SK-N-SH treated with all-trans-retinoic acid at 6 μM for 48 hours (cell line): ENCODE data around the gene NCK2.

Source experiments
- ATAC-seq: fragments of 200-7000 bp; cut with Tn5 transposase; 3 replicates; pipeline ENCODE4 v1.9.1; 2020; ENCODE audit warnings: mild to moderate bottlenecking, moderate library complexity
- ARNTL ChIP-seq: fragments of 450-650 bp; formaldehyde crosslinking; IDR thresholded peaks from 2 replicates; pipeline ENCODE4 v1.5.0; 2020; ENCODE audit warnings: low read depth, mild to moderate bottlenecking, moderate library complexity, borderline replicate concordance
- BACH2 ChIP-seq: fragments of 250-450 bp; sonication (Bioruptor Pico); IDR thresholded peaks from 2 replicates; pipeline ENCODE4 v1.9.0; 2021; ENCODE audit warnings: mild to moderate bottlenecking, borderline replicate concordance
- ESRRG ChIP-seq: fragments of 250-450 bp; sonication (Bioruptor Pico); IDR thresholded peaks from 2 replicates; pipeline ENCODE4 v1.6.1; 2021; ENCODE audit warnings: mild to moderate bottlenecking
- GLIS3 ChIP-seq: fragments of 250-450 bp; sonication (Bioruptor Pico); IDR thresholded peaks from 2 replicates; pipeline ENCODE4 v1.5.0; 2020; ENCODE audit warnings: mild to moderate bottlenecking, moderate library complexity
- ISL1 ChIP-seq: fragments of 250-450 bp; sonication (Bioruptor Pico); IDR thresholded peaks from 2 replicates; pipeline ENCODE4 v2.1.2; 2022; ENCODE audit warnings: mild to moderate bottlenecking, moderate library complexity
- OSR1 ChIP-seq: fragments of 250-450 bp; sonication (Bioruptor Pico); IDR thresholded peaks from 2 replicates; pipeline ENCODE4 v1.8.0; 2022; ENCODE audit warnings: moderate library complexity, mild to moderate bottlenecking, inconsistent platforms
- PPARA ChIP-seq: fragments of 250-450 bp; sonication (Bioruptor Pico); IDR thresholded peaks from 2 replicates; pipeline ENCODE4 v1.5.0; 2020; ENCODE audit warnings: mild to moderate bottlenecking, borderline replicate concordance
- SNAI2 ChIP-seq: fragments of 250-450 bp; sonication (Bioruptor Pico); IDR thresholded peaks from 2 replicates; pipeline ENCODE4 v1.5.0; 2020; ENCODE audit warnings: mild to moderate bottlenecking, moderate library complexity
- TCF4 ChIP-seq: fragments of 250-450 bp; sonication (Bioruptor Pico); IDR thresholded peaks from 2 replicates; pipeline ENCODE4 v1.8.0; 2021; ENCODE audit warnings: mild to moderate bottlenecking, moderate library complexity, borderline replicate concordance
- TOX ChIP-seq: fragments of 250-450 bp; sonication (Bioruptor Pico); IDR thresholded peaks from 2 replicates; pipeline ENCODE4 v1.8.0; 2021; ENCODE audit warnings: mild to moderate bottlenecking, moderate library complexity, borderline replicate concordance
- ZC3H10 ChIP-seq: fragments of 250-450 bp; sonication (Bioruptor Pico); IDR thresholded peaks from 2 replicates; pipeline ENCODE4 v1.5.1; 2021; ENCODE audit warnings: mild to moderate bottlenecking, moderate library complexity
- ZFP3 ChIP-seq: fragments of 250-450 bp; sonication (Bioruptor Pico); IDR thresholded peaks from 2 replicates; pipeline ENCODE4 v1.5.0; 2020; ENCODE audit warnings: mild to moderate bottlenecking, moderate library complexity
- ZNF565 ChIP-seq: fragments of 450-650 bp; formaldehyde crosslinking; conservative IDR thresholded peaks from 2 replicates; pipeline ENCODE4 v1.5.0; 2020; ENCODE audit warnings: low read depth, mild to moderate bottlenecking, moderate library complexity
- ZNF70 ChIP-seq: fragments of 450-650 bp; formaldehyde crosslinking; IDR thresholded peaks from 2 replicates; pipeline ENCODE4 v1.5.0; 2020; ENCODE audit warnings: mild to moderate bottlenecking, moderate library complexity
- ZNF8 ChIP-seq: fragments of 450-650 bp; formaldehyde crosslinking; IDR thresholded peaks from 2 replicates; pipeline ENCODE4 v1.5.0; 2020; ENCODE audit warnings: mild to moderate bottlenecking, moderate library complexity
- TF ChIP-seq, protein P1 (sequence below): fragments of 250-450 bp; sonication (Bioruptor Pico); IDR thresholded peaks from 2 replicates; pipeline ENCODE4 v1.5.0; 2020; ENCODE audit warnings: mild to moderate bottlenecking, moderate library complexity
- TF ChIP-seq, protein P2 (sequence below): fragments of 250-450 bp; sonication (Bioruptor Pico); IDR thresholded peaks from 2 replicates; pipeline ENCODE4 v1.5.1; 2020; ENCODE audit warnings: low read depth, mild to moderate bottlenecking, moderate library complexity
- TF ChIP-seq, protein P3 (sequence below): fragments of 250-450 bp; sonication (Bioruptor Pico); IDR thresholded peaks from 2 replicates; pipeline ENCODE4 v1.8.0; 2021; ENCODE audit warnings: low read depth, mild to moderate bottlenecking, moderate library complexity, borderline replicate concordance
- TF ChIP-seq, protein P4 (sequence below): fragments of 250-450 bp; sonication (Bioruptor Pico); IDR thresholded peaks from 2 replicates; pipeline ENCODE4 v1.5.1; 2021; ENCODE audit warnings: mild to moderate bottlenecking, moderate library complexity
- TF ChIP-seq, protein P5 (sequence below): fragments of 250-450 bp; sonication (Bioruptor Pico); IDR thresholded peaks from 2 replicates; pipeline ENCODE4 v1.8.0; 2020; ENCODE audit warnings: mild to moderate bottlenecking, moderate library complexity, borderline replicate concordance

Gene NCK2

DNA sequence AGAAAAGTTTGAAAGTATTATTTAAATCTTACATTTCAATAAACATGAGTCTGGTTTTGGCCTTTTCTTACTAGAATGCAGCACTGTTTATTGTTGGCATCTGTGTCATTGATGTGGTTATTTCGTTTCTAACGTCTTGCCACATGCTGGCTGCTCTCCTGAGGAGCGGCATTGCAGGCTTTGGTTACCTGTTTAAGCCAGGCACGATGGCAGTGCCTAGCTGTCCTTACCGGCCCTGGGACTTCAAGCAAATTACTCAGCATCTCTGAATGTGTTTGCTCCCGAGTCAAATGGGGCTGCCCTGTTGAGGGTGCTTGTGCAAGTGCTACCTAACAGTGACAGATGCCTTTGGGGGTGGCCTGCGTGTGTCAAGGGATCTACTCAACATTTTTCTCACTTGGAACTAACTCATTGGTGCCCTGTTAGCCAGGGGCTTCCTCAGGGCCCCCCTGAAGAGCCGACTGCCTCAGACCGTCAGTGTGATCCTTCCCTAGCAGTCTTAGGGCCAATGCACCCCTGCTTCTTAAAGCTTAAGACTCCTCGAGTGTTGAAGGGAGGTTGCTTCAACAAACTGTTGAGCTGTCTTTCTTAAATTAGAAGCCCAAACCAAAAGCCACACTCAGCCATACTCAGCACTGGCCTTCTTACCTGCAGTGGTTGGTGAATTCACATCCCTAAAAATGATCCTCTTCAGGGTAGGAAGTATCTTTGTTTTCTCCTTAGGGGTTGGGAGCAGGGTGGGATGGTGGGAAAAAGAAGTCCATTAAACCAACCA lies 151.5 kb downstream of the NCK2 start:
- TF ChIP-seq PPARA (CRISPR knock-in tag): no peak
- no peak for TF ChIP-seq ZNF565
- TF ChIP-seq, protein P1, sequence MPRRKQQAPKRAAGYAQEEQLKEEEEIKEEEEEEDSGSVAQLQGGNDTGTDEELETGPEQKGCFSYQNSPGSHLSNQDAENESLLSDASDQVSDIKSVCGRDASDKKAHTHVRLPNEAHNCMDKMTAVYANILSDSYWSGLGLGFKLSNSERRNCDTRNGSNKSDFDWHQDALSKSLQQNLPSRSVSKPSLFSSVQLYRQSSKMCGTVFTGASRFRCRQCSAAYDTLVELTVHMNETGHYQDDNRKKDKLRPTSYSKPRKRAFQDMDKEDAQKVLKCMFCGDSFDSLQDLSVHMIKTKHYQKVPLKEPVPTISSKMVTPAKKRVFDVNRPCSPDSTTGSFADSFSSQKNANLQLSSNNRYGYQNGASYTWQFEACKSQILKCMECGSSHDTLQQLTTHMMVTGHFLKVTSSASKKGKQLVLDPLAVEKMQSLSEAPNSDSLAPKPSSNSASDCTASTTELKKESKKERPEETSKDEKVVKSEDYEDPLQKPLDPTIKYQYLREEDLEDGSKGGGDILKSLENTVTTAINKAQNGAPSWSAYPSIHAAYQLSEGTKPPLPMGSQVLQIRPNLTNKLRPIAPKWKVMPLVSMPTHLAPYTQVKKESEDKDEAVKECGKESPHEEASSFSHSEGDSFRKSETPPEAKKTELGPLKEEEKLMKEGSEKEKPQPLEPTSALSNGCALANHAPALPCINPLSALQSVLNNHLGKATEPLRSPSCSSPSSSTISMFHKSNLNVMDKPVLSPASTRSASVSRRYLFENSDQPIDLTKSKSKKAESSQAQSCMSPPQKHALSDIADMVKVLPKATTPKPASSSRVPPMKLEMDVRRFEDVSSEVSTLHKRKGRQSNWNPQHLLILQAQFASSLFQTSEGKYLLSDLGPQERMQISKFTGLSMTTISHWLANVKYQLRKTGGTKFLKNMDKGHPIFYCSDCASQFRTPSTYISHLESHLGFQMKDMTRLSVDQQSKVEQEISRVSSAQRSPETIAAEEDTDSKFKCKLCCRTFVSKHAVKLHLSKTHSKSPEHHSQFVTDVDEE (CRISPR knock-in tag): no peak
- TF ChIP-seq BACH2: no peak
- TF ChIP-seq, protein P2, sequence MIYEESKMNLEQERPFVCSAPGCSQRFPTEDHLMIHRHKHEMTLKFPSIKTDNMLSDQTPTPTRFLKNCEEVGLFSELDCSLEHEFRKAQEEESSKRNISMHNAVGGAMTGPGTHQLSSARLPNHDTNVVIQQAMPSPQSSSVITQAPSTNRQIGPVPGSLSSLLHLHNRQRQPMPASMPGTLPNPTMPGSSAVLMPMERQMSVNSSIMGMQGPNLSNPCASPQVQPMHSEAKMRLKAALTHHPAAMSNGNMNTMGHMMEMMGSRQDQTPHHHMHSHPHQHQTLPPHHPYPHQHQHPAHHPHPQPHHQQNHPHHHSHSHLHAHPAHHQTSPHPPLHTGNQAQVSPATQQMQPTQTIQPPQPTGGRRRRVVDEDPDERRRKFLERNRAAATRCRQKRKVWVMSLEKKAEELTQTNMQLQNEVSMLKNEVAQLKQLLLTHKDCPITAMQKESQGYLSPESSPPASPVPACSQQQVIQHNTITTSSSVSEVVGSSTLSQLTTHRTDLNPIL (CRISPR knock-in tag): no peak
- TF ChIP-seq, protein P3, sequence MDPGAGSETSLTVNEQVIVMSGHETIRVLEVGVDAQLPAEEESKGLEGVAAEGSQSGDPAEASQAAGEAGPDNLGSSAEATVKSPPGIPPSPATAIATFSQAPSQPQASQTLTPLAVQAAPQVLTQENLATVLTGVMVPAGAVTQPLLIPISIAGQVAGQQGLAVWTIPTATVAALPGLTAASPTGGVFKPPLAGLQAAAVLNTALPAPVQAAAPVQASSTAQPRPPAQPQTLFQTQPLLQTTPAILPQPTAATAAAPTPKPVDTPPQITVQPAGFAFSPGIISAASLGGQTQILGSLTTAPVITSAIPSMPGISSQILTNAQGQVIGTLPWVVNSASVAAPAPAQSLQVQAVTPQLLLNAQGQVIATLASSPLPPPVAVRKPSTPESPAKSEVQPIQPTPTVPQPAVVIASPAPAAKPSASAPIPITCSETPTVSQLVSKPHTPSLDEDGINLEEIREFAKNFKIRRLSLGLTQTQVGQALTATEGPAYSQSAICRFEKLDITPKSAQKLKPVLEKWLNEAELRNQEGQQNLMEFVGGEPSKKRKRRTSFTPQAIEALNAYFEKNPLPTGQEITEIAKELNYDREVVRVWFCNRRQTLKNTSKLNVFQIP (CRISPR knock-in tag): no peak
- no peak for TF ChIP-seq ARNTL (CRISPR knock-in tag)
- no peak for TF ChIP-seq ZNF8
- no peak for TF ChIP-seq ZFP3
- TF ChIP-seq, protein P4, sequence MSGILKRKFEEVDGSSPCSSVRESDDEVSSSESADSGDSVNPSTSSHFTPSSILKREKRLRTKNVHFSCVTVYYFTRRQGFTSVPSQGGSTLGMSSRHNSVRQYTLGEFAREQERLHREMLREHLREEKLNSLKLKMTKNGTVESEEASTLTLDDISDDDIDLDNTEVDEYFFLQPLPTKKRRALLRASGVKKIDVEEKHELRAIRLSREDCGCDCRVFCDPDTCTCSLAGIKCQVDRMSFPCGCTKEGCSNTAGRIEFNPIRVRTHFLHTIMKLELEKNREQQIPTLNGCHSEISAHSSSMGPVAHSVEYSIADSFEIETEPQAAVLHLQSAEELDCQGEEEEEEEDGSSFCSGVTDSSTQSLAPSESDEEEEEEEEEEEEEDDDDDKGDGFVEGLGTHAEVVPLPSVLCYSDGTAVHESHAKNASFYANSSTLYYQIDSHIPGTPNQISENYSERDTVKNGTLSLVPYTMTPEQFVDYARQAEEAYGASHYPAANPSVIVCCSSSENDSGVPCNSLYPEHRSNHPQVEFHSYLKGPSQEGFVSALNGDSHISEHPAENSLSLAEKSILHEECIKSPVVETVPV (CRISPR knock-in tag): no peak
- TF ChIP-seq ESRRG: no peak
- TF ChIP-seq ZC3H10: no peak
- no peak for TF ChIP-seq TCF4 (CRISPR knock-in tag)
- TF ChIP-seq SNAI2 (CRISPR knock-in tag): no peak
- TF ChIP-seq TOX (CRISPR knock-in tag): no peak
- ATAC-seq: no peak

DNA sequence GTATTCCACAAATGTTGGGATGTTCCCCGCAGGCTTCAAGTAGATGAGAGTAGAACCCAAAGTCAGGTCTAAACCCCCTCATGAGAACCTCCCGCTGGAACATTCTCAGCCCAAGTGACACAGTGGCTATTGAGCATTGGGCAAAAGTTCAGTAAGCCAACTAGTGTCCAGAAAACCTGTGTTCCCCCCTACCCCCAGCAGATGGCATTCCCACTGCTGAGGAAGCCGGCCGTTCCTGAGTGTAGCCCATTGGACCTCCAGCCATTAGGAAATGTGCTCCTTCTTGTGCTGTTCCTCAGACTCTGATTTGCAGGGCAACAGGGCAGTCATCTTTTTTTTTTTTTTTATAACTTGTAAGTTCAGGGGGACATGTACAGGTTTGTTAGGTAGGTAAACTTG lies 152.1 kb downstream of the NCK2 start:
- no peak for ATAC-seq
- TF ChIP-seq, protein P1 (CRISPR knock-in tag): no peak
- TF ChIP-seq ZNF565 (no peak), PPARA (CRISPR knock-in tag) (no peak), ISL1 (CRISPR knock-in tag) (no peak), ZC3H10 (no peak), ESRRG (no peak), GLIS3 (CRISPR knock-in tag) (no peak), ARNTL (CRISPR knock-in tag) (no peak), ZNF70 (CRISPR knock-in tag) (no peak), SNAI2 (CRISPR knock-in tag) (no peak), TCF4 (CRISPR knock-in tag) (no peak), TOX (CRISPR knock-in tag) (no peak), ZNF8 (no peak), OSR1 (CRISPR knock-in tag) (no peak), ZFP3 (no peak)
- TF ChIP-seq, protein P3 (CRISPR knock-in tag): no peak
- TF ChIP-seq, protein P5, sequence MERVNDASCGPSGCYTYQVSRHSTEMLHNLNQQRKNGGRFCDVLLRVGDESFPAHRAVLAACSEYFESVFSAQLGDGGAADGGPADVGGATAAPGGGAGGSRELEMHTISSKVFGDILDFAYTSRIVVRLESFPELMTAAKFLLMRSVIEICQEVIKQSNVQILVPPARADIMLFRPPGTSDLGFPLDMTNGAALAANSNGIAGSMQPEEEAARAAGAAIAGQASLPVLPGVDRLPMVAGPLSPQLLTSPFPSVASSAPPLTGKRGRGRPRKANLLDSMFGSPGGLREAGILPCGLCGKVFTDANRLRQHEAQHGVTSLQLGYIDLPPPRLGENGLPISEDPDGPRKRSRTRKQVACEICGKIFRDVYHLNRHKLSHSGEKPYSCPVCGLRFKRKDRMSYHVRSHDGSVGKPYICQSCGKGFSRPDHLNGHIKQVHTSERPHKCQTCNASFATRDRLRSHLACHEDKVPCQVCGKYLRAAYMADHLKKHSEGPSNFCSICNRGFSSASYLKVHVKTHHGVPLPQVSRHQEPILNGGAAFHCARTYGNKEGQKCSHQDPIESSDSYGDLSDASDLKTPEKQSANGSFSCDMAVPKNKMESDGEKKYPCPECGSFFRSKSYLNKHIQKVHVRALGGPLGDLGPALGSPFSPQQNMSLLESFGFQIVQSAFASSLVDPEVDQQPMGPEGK: no peak
- TF ChIP-seq, protein P2 (CRISPR knock-in tag): no peak
- TF ChIP-seq, protein P4 (CRISPR knock-in tag): no peak
